A549 (cell line): Measurements from ENCODE around the gene COL28A1. TPM values are rescaled to one million over a fixed set of nuclear protein-coding genes. Genes with fewer than 3 reads are reported as not detected.
A peak's percentile ranks its signal among the peaks of the same experiment; 100 is the strongest.

ENCODE experiments used
- ATAC-seq, 2 experiments: fragments of 200-7000 bp in 1 of 2; fragments of >200 bp in 1 of 2; cut with Nextera tagmentation in 1 of 2; cut with Tn5 transposase in 1 of 2; 3 replicates each; pipeline versions ENCODE4 v1.8.0 to v1.9.1; 2018 to 2020; ENCODE audit warnings: mild to moderate bottlenecking in 1 of 2, moderate library complexity in 1 of 2
- CTCF ChIA-PET: fragments of 300-600 bp; sonication (Branson Sonifier 250); formaldehyde crosslinking; extraction: SDS; loops from one replicate; lab custom pipeline; 2021; ENCODE audit warnings: antibody characterized with exemption, inconsistent platforms; lab: Yijun Ruan, JAX
- POLR2A ChIA-PET: fragments of 350-600 bp; formaldehyde crosslinking; extraction: SDS; loops from one replicate; lab custom pipeline; 2021; ENCODE audit warnings: antibody characterized with exemption, inconsistent platforms; lab: Yijun Ruan, JAX
- DNase-seq, 2 experiments: peaks; one replicate each; pipeline versions ENCODE4 v3.0.0 to v3.0.0-alpha.2; 2011 to 2016; ENCODE audit warnings: low read depth in 1 of 2, low spot score in 1 of 2
- FAIRE-seq: peaks from 2 replicates; lab custom pipeline; 2011; peaks lifted over from hg19 to GRCh38; lab: Jason Lieb, UNC
- H3K27ac ChIP-seq, 2 experiments: fragments of >200 bp; sonication (Bioruptor Twin); formaldehyde crosslinking; 3 replicates each; pipeline ENCODE4 v1.5.1; 2016 to 2017
- H3K4me1 ChIP-seq: fragments of >200 bp; sonication (Bioruptor Twin); formaldehyde crosslinking; 3 replicates; pipeline ENCODE4 v1.6.1; 2016
- H3K4me2 ChIP-seq: fragments of >200 bp; sonication (Bioruptor Twin); formaldehyde crosslinking; 3 replicates; pipeline ENCODE4 v1.6.1; 2016
- H3K4me3 ChIP-seq: fragments of >200 bp; sonication (Bioruptor Twin); formaldehyde crosslinking; 3 replicates; pipeline ENCODE4 v1.5.1; 2016
- H3K9me3 ChIP-seq: fragments of >200 bp; sonication (Bioruptor Twin); formaldehyde crosslinking; 3 replicates; pipeline ENCODE4 v1.6.1; 2016
- BCL3 ChIP-seq: fragments of >200 bp; sonication (Bioruptor Twin); formaldehyde crosslinking; IDR thresholded peaks from 3 replicates; pipeline ENCODE4 v1.6.1; 2016
- CHD2 ChIP-seq: fragments of 150-350 bp; IDR thresholded peaks from 2 replicates; pipeline ENCODE4 v1.6.1; 2014; ENCODE audit warnings: low read length; ENCODE audit not compliant: partially characterized antibody
- CTCF ChIP-seq: fragments of >200 bp; sonication (Bioruptor Twin); formaldehyde crosslinking; IDR thresholded peaks from 3 replicates; pipeline ENCODE4 v1.5.1; 2016
- EP300 ChIP-seq, 2 experiments: fragments of >200 bp; sonication (Bioruptor Twin); formaldehyde crosslinking; IDR thresholded peaks; 2 replicates in 1 of 2; 3 replicates in 1 of 2; pipeline ENCODE4 v1.6.1; 2016 to 2017
- FOSB ChIP-seq: fragments of 250-450 bp; sonication (Bioruptor Pico); IDR thresholded peaks from 2 replicates; pipeline ENCODE4 v1.5.0; 2020; ENCODE audit warnings: mild to moderate bottlenecking, moderate library complexity
- FOSL2 ChIP-seq, 2 experiments: fragments of 450-650 bp in 1 of 2; fragments of >200 bp in 1 of 2; sonication (Bioruptor Twin) in 1 of 2; formaldehyde crosslinking; IDR thresholded peaks; 2 replicates each; pipeline versions ENCODE4 v1.5.0 to v1.6.1; 2016 to 2020; ENCODE audit warnings: mild to moderate bottlenecking in 1 of 2, moderate library complexity in 1 of 2
- GATA3 ChIP-seq: IDR thresholded peaks from 2 replicates; pipeline ENCODE4 v1.6.1; 2012; ENCODE audit warnings: borderline replicate concordance
- HDAC2 ChIP-seq: fragments of 200-600 bp; sonication (generic); IDR thresholded peaks from 2 replicates; pipeline ENCODE4 v1.6.1; 2016
- HOXB5 ChIP-seq: fragments of 250-450 bp; sonication (Bioruptor Pico); IDR thresholded peaks from 2 replicates; pipeline ENCODE4 v1.5.0; 2020; ENCODE audit warnings: mild to moderate bottlenecking, moderate library complexity
- JUNB ChIP-seq: fragments of >200 bp; sonication (Bioruptor Twin); formaldehyde crosslinking; IDR thresholded peaks from 2 replicates; pipeline ENCODE4 v1.6.1; 2016
- NFE2L2 ChIP-seq: fragments of 150-350 bp; conservative IDR thresholded peaks from 2 replicates; pipeline ENCODE4 v1.6.1; 2014; ENCODE audit warnings: low read length
- NR3C1 ChIP-seq: fragments of >200 bp; sonication (Bioruptor Twin); formaldehyde crosslinking; IDR thresholded peaks from 3 replicates; pipeline ENCODE4 v1.6.1; 2017
- RAD21 ChIP-seq, 2 experiments: fragments of >200 bp in 1 of 2; sonication (Bioruptor Twin) in 1 of 2; formaldehyde crosslinking in 1 of 2; IDR thresholded peaks in 1 of 2; conservative IDR thresholded peaks in 1 of 2; 2 replicates in 1 of 2; 3 replicates in 1 of 2; pipeline ENCODE4 v1.6.1; 2012 to 2018; ENCODE audit warnings: inconsistent platforms in 1 of 2
- REST ChIP-seq: fragments of 200-600 bp; sonication (generic); IDR thresholded peaks from 2 replicates; pipeline ENCODE4 v1.6.1; 2016; ENCODE audit warnings: antibody characterized with exemption, mild to moderate bottlenecking, moderate library complexity
- RNF2 ChIP-seq: fragments of 200-600 bp; sonication (generic); IDR thresholded peaks from 2 replicates; pipeline ENCODE4 v1.6.1; 2016; ENCODE audit warnings: low read depth, mild to moderate bottlenecking, antibody characterized with exemption, moderate library complexity, borderline replicate concordance
- SREBF2 ChIP-seq: fragments of 450-650 bp; IDR thresholded peaks from 2 replicates; pipeline ENCODE4 v1.6.1; 2014; ENCODE audit warnings: mild to moderate bottlenecking, moderate library complexity
- TP53 ChIP-seq: fragments of 250-450 bp; sonication (Bioruptor Pico); IDR thresholded peaks from 2 replicates; pipeline ENCODE4 v1.5.0; 2021; ENCODE audit warnings: mild to moderate bottlenecking, moderate library complexity
- ZSCAN20 ChIP-seq: fragments of 250-450 bp; sonication (Bioruptor Pico); IDR thresholded peaks from 2 replicates; pipeline ENCODE4 v1.8.0; 2022; ENCODE audit warnings: mild to moderate bottlenecking, moderate library complexity
- WGBS: methylation state at CpG from one replicate; pipeline ENCODE4 v1.1.6; 2017; ENCODE audit errors: missing lambda C conversion rate; 5-methylcytosine and 5-hydroxymethylcytosine counted together
- polyA plus RNA-seq, 4 experiments: library from polyadenylated mRNA; depleted of rRNA in 3 of 4; stranded (reverse); fragments of >200 nt; fragmentation: RNase III in 1 of 4; extraction: RNeasy Plus Mini Kit Qiagen cat#74134 plus additional on column Dnase treatment in 1 of 4; gene quantifications; 2 replicates in 3 of 4; 3 replicates in 1 of 4; pipeline ENCODE4 v1.2.3, GENCODE V29; 2011 to 2017

COL28A1 gene
- polyA plus RNA-seq, 2 of the 4 experiments (the other 2 are of a cell fraction), result 0.08 to 0.17 TPM

GRCh38 chr7:7352845-7353244, 182.8 kb downstream of the COL28A1 start:
- no peak overlapping the region for H3K4me2 ChIP-seq
- whole genome bisulfite sequencing, result 23% methylated on average over 3 of the region's 3 CpGs

GRCh38 chr7:7351832-7352231, 183.8 kb downstream of the COL28A1 start:
- DNase-seq (no peak), ATAC-seq (no peak), FAIRE-seq (no peak)
- no peak overlapping the region for H3K4me3 ChIP-seq
- no peak overlapping the region for H3K4me2 ChIP-seq
- no peaks in the 10 kb centered on the region for H3K4me1 ChIP-seq
- H3K27ac ChIP-seq, result no peak overlapping the region
- ChIA-PET POLR2A (no interaction called here), CTCF (interaction anchor here (1.2 kb wide), 1 partner anchor 249 kb away, joined by 4 read pairs; no protein-coding TSS in a partner anchor)
- 21% methylated on average over 1 of the region's 1 CpG for WGBS
- no peak for TF ChIP-seq JUNB
- TF ChIP-seq FOSL2 (IDR thresholded peaks at IDR 0.05), result no peak
- no peak for TF ChIP-seq FOSL2 (CRISPR knock-in tag; IDR thresholded peaks at IDR 0.05)
- no peak for TF ChIP-seq HDAC2
- no peak for TF ChIP-seq RNF2
- no peak for TF ChIP-seq SREBF2
- no peak for TF ChIP-seq NFE2L2
- TF ChIP-seq FOSB (CRISPR knock-in tag), result no peak
- no peak for TF ChIP-seq EP300 (IDR thresholded peaks at IDR 0.05)
- no peak for TF ChIP-seq CHD2
- no peak for TF ChIP-seq BCL3
- no peak for TF ChIP-seq CTCF
- no peak for TF ChIP-seq HOXB5 (CRISPR knock-in tag)
- no peak for TF ChIP-seq TP53 (CRISPR knock-in tag)
- no peak for TF ChIP-seq NR3C1
- H3K9me3 ChIP-seq, result no peaks in the 10 kb centered on the region

More at GRCh38 chr7:7352845-7353244, 182.8 kb downstream of the COL28A1 start:
- no peak overlapping the region for H3K27ac ChIP-seq
- CTCF ChIA-PET, result interaction anchor here (1.2 kb wide), 1 partner anchor 250 kb away, joined by 4 read pairs; no protein-coding TSS in a partner anchor
- POLR2A ChIA-PET, result no interaction called here
- H3K4me1 ChIP-seq, result no peaks in the 10 kb centered on the region
- FAIRE-seq (no peak), DNase-seq (no peak), ATAC-seq (no peak)
- no peak overlapping the region for H3K4me3 ChIP-seq
- H3K9me3 ChIP-seq, result no peaks in the 10 kb centered on the region
- TF ChIP-seq ZSCAN20 (CRISPR knock-in tag) (no peak), GATA3 (no peak), RAD21 (conservative IDR thresholded peaks at IDR 0.05 in 1 of 2, IDR thresholded peaks at IDR 0.05 in 1 of 2) (0 out of 5 replicates have a peak, but pooled peaks of 1 of the 2 experiments have one; percentile 10), REST (no peak)
